Erythroblast (primary cell): ENCODE results near the gene MEGF11.

Source experiments
- GATA1 ChIP-seq: IDR thresholded peaks from 2 replicates; pipeline ENCODE4 v1.6.1; 2011; ENCODE audit warnings: low read depth, mild to moderate bottlenecking, control low read depth, low read length, moderate library complexity
- POLR2A ChIP-seq: IDR thresholded peaks from 2 replicates; pipeline ENCODE4 v1.6.1; 2011; ENCODE audit warnings: mild to moderate bottlenecking, low read length

DNA sequence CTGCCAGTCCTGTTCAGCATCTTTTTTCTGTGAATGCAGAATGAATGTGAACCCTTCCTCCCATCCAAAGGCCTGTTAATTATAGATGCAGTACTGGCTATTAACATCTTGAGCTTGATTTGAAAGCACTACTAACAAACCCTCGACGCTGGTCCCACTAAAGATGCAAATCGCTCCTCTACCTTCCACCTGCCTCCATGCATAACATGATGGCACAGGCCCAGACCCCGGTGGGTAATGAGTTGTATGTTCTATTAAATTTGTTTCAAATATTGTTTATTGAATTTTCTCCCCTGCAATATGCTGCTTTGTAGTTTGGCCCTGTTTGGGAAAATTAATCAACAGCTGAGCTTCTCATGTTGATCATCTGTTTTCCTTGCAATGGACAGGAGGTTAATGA lies 314.9 kb downstream of the MEGF11 start:
- no peak for TF ChIP-seq POLR2A
- no peak for TF ChIP-seq GATA1
